NCI-H226 (cell line): ENCODE data around the gene BANK1.

ENCODE experiments used
- DNase-seq: peaks from one replicate; pipeline ENCODE4 v3.0.0-alpha.2; 2015

The BANK1 gene

DNA sequence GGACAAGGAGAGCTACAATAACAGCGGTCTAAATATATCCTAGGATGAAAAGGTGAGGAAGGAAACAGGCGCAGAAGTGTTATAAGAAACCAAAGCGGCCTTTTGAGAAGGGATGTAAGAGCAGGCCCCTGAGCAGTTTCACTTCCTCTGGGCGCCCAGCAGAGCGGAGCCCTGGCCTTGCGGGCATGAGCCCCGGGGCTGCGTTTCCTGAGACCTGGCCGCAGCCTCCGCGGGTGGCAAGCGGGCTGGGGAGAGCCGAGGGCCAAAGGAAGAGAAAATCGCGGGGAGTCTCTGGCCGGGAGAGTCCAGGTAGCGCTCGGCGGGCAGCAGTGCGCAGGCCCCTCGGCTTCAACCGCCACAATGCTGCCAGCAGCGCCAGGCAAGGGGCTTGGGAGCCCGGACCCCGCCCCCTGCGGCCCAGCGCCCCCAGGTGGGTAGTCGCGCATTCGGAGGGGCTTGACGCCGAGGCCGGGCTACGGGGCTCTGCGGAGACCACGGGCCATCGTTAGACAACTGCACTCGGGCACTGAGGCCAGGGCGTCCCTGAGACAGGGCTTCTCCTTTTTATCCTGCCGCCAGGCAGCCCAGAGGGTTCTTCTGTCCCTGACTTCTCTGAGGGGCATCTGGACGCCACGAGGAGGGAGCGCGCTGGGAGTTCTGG lies at the start of gene BANK1:
Gene BANK1 (plus strand): TSS at position 210 of the 661 bp plus-strand sequence. CDS start 151 bp downstream, at position 361.
- no peak for DNase-seq

DNA sequence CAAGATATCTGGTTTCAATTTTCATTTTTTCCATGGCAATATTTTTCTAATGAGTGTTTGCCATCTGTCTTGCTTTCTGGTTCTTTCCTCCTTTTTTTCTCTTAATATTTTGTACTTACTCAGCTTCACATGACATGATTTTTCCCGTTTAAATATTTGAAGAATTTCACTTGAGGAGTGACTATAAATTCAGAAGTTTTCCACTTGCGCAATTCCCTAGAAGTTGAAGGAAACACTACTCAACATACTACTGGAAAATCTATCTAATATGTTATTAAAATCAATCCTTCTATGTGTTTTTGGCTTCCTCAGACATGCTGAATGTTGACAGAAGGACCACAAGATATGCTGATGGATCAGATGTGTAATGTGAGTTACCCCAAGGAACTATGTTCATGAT lies 36.8 kb upstream of the BANK1 start:
- peak; percentile 53 for DNase-seq

GRCh38 chr4:101756181-101756580 lies 34.3 kb upstream of the BANK1 start:
- DNase-seq = no peak

- DNase-seq = no peak
These were observed 29.1 kb upstream of the BANK1 start for GRCh38 chr4:101761405-101761804.

GRCh38 chr4:101762025-101762424 lies 28.5 kb upstream of the BANK1 start:
- DNase-seq = no peak

- no peak for DNase-seq
These were observed 28.0 kb upstream of the BANK1 start for GRCh38 chr4:101762534-101762933.

GRCh38 chr4:101763576-101763975 lies 27.0 kb upstream of the BANK1 start:
- DNase-seq = no peak

GRCh38 chr4:101774807-101775206 lies 15.7 kb upstream of the BANK1 start:
- peak; percentile 28 for DNase-seq

DNA sequence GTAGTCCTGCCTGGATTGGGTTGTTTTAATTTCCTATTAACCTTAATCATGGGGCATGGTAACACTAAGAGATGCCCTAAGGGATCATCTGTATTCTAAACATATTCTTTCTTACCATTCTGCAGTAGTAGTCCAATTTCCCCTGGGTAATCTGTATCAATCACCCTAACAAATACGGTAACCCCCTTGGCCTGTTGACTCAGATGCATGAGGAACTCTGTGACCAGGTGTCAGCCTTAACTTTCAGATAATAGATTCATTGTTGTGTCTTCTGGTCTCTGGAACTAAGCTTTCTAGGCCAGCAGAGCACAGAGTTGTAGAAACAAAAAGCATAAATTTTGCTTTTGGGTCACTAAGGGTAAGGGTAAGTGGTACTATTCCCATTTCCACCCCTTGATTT lies 13.1 kb upstream of the BANK1 start:
- no peak for DNase-seq

GRCh38 chr4:101780284-101780683 lies 10.2 kb upstream of the BANK1 start:
- no peak for DNase-seq

DNA sequence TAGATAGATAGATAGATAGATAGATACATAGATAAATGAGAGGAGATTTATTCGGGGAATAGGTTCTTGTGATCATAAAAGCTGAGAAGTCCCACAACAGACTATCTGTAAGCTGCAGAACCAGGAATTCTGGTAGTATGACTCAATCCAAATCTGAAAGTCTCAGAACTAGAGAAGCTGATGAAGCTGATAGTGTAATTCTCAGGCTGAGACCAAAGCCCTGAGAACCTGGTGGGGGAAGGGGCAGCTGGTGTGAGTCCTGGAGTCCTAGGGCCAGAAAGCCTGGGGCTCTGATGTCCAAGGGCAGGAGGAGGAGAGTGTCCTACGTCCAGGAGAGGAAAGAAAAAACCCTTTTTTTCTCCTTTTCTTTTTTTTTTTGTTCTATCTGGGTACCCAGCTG lies 8.0 kb upstream of the BANK1 start:
- DNase-seq = no peak

DNA sequence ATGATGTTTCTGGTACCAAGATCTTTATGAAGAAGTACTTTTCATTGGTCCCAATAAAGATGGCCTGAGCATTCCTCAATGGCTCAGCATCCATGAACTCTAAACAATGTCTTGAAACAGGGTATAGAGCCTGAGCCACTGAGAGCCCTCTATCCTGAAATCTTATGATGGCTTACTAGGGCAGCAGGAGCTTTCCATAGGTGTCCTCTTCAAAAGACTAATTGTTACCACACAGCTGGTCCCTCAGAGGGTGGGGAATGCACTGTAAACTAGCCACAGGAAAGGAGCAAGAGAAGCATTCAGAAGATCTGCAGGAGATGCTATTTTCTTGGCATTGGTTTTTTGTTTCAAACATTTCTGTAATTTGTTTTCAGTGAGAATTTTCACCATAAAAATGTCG lies 5.6 kb upstream of the BANK1 start:
- DNase-seq = no peak

- DNase-seq = peak; percentile 63
These were observed 5.0 kb upstream of the BANK1 start for GRCh38 chr4:101785486-101785885.

GRCh38 chr4:101787701-101788316 lies 2.7 kb upstream of the BANK1 start:
- no peak for DNase-seq

DNA sequence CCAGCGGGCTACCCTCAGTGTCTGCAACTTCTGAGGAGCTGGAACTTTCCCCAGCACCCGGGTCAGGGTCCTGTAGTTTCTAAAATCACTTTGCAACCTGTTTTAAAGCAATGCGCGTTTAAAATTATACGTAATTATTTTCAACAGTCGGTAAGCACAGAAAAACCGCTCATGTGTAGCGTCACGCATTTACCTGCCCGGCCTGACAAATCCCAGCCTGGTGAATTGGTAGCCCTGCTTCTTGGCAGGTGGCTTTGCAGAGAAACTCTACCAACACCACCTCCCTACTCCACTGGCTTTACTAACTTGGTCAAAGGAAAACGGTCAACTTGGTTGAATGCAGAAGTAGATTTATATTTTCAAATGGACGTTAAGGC lies 640 bp downstream of the BANK1 start:
- no peak for DNase-seq

DNA sequence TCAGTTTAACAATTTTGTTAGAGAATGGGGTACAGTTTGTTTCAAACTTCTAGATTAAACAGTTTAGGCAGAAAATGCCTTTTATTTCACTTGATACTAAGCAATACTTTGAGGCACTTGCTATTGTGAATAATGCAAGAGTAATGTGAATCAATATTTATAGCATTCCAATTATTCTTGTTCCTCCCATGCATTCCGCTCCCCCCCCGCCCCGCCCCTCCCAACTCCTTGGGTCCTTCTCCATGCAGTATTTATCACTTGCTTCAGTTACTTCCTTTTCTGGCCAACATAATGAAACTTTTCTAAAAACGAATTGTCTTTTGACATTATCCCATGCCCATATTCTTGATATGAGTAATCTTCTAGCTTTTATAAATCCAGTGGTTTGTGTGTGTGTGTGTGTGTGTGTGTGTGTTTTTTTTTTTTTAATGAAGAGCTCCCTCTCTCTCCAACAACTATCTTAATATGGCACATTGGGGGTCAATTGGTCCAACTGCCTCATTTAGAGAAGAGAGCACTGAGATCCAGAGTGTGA lies 1.6 kb downstream of the BANK1 start:
- DNase-seq = no peak

DNA sequence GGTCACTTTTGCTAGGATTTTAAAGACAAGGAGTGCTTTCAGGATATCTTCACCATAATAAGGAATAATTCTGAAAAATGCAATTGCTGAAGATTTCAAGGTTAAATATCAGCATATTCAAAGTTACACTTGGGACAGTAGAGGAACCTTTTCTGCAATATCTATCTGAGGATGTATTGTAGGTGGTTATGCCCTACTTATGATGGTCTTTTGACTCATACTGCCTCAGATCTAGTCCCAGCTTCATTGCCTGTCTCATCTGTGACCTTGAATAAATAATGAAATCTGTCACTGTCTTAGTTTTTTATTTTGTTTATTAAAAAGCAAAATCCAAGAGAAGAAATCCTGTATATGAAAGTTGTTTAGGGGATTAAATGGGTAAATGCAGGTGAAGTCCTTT lies 2.9 kb downstream of the BANK1 start:
- DNase-seq = no peak

DNA sequence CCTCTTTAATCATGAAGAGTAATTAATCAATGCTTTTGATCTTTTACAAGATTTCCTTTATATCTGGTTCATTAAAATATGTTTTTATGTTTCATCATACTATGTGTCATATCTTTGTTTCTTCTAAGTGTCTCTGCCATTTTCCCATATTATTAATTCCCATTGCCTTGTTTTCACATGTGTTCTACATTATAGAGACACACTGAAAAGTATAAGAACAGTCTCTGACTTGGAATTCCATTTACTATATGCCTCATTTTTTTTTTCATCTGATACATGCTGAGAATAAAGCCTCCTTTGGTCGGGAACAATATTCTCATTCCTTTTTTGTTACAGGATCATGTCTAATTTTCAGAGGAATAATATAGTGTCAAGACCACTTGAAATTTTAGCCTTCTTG lies 4.3 kb downstream of the BANK1 start:
- DNase-seq = no peak

DNA sequence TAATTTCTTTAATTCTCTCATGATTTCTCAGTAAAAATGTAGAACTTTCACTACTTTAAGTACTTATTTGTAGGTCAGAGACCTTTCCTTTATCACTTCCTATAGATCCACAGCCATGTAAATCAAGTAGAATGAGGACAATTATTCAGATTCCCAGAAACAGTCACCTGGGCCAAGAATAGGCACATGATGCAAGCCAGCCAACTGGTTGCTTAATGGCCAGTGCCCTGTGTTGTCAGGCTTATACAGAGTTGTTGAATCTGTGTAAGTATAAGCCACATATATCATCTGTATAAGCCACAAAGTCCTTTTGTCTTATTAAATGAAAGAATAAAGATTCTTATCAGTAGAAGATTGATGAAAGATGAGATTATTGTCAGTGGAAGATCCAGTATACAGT lies 5.2 kb downstream of the BANK1 start:
- DNase-seq = no peak

- no peak for DNase-seq
These were observed 11.4 kb downstream of the BANK1 start for GRCh38 chr4:101801958-101802357.

GRCh38 chr4:101806914-101807313 lies 16.4 kb downstream of the BANK1 start:
- no peak for DNase-seq

DNA sequence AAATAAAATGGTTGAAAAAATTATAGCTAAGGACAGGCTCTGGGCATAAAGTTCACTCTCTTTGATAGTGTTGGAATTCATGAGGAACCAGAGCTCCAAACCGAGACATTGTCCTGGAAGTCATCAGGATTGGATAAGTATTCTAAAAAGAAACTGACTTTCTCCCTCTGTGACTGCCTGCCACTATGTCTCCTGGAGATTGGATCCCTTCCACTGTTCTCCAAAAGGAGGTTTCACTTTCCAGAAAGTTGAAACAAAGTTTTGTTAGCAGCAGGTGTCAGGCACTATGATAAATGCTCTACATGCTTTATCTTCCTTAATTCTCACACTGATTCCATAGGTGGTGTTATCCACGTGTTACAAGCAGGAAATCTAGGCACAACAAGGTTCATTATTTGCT lies 16.8 kb downstream of the BANK1 start:
- DNase-seq = no peak

GRCh38 chr4:101813604-101814003 lies 23.1 kb downstream of the BANK1 start:
- DNase-seq = no peak

DNA sequence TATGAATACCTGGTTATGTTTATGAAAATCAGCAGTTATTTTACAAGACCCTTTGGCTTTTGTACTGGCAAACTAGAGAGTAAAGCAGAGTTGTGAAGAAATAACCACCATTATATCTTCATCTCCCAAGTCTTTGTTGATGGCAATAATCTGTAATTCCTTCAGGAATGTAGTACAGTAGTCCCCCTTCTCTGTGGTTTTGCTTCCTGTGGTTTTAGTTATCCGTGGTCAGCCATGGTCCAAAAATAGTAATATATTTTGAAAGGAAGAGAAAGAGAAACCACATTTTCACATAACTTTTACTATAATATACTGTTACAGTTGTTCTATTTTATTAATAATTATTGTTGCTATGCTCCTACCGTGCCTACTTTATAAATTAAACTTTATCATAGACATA lies 27.8 kb downstream of the BANK1 start:
- DNase-seq = peak; percentile 20

DNA sequence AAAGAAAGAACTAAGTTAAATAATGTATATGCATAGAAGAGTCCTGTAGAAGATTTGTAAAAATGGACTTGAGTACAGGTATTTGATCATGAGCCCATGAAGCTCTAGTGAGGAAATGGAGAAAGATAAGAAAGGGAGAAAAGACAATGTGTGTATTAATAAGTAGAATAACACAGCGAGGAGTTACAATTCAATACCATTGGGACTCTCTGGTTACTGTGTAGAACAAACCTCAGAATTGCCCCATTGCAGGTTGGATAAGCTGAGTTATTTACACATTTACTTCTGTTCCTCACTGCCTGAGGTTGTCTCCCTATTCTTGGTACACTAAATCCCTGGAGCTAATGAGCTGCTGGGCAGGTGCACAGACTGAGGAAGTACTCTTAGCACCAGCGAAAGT lies 33.3 kb downstream of the BANK1 start:
- no peak for DNase-seq
